GM23338 (cell line): ENCODE measurements around the gene STIM1. TPM values are rescaled to one million over a fixed set of nuclear protein-coding genes. Genes with fewer than 3 reads are reported as not detected.

Experiments used
- ATAC-seq: fragments of 200-7000 bp; cut with Tn5 transposase; 3 replicates; pipeline ENCODE4 v1.9.1; 2020
- DNase-seq: peaks from one replicate; pipeline ENCODE4 v3.0.0-alpha.2; 2015; ENCODE audit warnings: low spot score
- H2AFZ ChIP-seq: fragments of 200-600 bp; sonication (generic); 2 replicates; pipeline ENCODE4 v1.8.0; 2016; ENCODE audit warnings: antibody characterized with exemption, mild to moderate bottlenecking, moderate library complexity
- H3F3A ChIP-seq: fragments of 200-600 bp; sonication (generic); replicated peaks from 2 replicates; pipeline ENCODE4 v1.8.0; 2017; ENCODE audit warnings: antibody characterized with exemption, mixed run types, low read depth
- H3K27ac ChIP-seq: fragments of 200-600 bp; sonication (generic); 2 replicates; pipeline ENCODE4 v1.6.1; 2016; ENCODE audit warnings: low read depth
- H3K27me3 ChIP-seq: fragments of 200-600 bp; sonication (generic); 2 replicates; pipeline ENCODE4 v1.8.0; 2016; ENCODE audit warnings: mild to moderate bottlenecking, mixed run types, moderate library complexity; ENCODE audit not compliant: insufficient read depth
- H3K36me3 ChIP-seq: fragments of 200-600 bp; sonication (generic); 2 replicates; pipeline ENCODE4 v1.8.0; 2016; ENCODE audit warnings: mild to moderate bottlenecking; ENCODE audit not compliant: insufficient read depth
- H3K4me1 ChIP-seq: fragments of 200-600 bp; sonication (generic); 2 replicates; pipeline ENCODE4 v1.8.0; 2016; ENCODE audit warnings: mild to moderate bottlenecking, moderate library complexity; ENCODE audit not compliant: insufficient read depth
- H3K4me2 ChIP-seq: fragments of 200-600 bp; sonication (generic); 2 replicates; pipeline ENCODE4 v1.7.1; 2017; ENCODE audit warnings: mixed run types
- H3K4me3 ChIP-seq: fragments of 200-600 bp; sonication (generic); 2 replicates; pipeline ENCODE4 v1.6.1; 2016; ENCODE audit warnings: mixed run types
- H3K79me2 ChIP-seq: fragments of 200-600 bp; sonication (generic); replicated peaks from 2 replicates; pipeline ENCODE4 v1.8.0; 2017; ENCODE audit warnings: mild to moderate bottlenecking; ENCODE audit not compliant: insufficient read depth
- H3K9me2 ChIP-seq: fragments of 200-600 bp; sonication (generic); 2 replicates; pipeline ENCODE4 v1.8.0; 2017; ENCODE audit not compliant: insufficient read depth
- H4K20me1 ChIP-seq: fragments of 200-600 bp; sonication (generic); replicated peaks from 2 replicates; pipeline ENCODE4 v1.8.0; 2017; ENCODE audit warnings: mild to moderate bottlenecking; ENCODE audit not compliant: insufficient read depth
- H3K27ac Mint-ChIP-seq: 2 replicates; pipeline ENCODE4 v1.8.0; 2020; ENCODE audit warnings: inconsistent platforms, mild to moderate bottlenecking, moderate library complexity, mixed read lengths
- H3K27me3 Mint-ChIP-seq: 3 replicates; pipeline ENCODE4 v1.8.0; 2022; ENCODE audit warnings: low read depth, mild to moderate bottlenecking, moderate library complexity, mixed read lengths, inconsistent platforms; ENCODE audit not compliant: insufficient read depth, poor library complexity
- H3K36me3 Mint-ChIP-seq: 3 replicates; pipeline ENCODE4 v1.8.0; 2021; ENCODE audit warnings: low read depth, mild to moderate bottlenecking, inconsistent platforms, moderate library complexity, mixed read lengths
- H3K4me1 Mint-ChIP-seq: 3 replicates; pipeline ENCODE4 v1.8.0; 2020; ENCODE audit warnings: mild to moderate bottlenecking, inconsistent platforms, mixed read lengths
- H3K4me3 Mint-ChIP-seq: 3 replicates; pipeline ENCODE4 v1.8.0; 2021; ENCODE audit warnings: moderate library complexity, mild to moderate bottlenecking, inconsistent platforms, mixed read lengths
- H3K9me3 Mint-ChIP-seq: 3 replicates; pipeline ENCODE4 v1.8.0; 2020; ENCODE audit warnings: moderate library complexity, mild to moderate bottlenecking, inconsistent platforms, mixed read lengths
- CREB1 ChIP-seq: fragments of 250-450 bp; sonication (Bioruptor Pico); IDR thresholded peaks from 2 replicates; pipeline ENCODE4 v1.5.0; 2020; ENCODE audit warnings: low read depth, mild to moderate bottlenecking, moderate library complexity
- ETS1 ChIP-seq: IDR thresholded peaks from 2 replicates; pipeline ENCODE4 v1.6.1; 2016; ENCODE audit warnings: antibody characterized with exemption
- EZH2 ChIP-seq: fragments of 200-600 bp; sonication (generic); IDR thresholded peaks from one replicate; pipeline ENCODE4 v1.8.0; 2017; ENCODE audit warnings: antibody characterized with exemption, mild to moderate bottlenecking, low read depth; ENCODE audit not compliant: unreplicated experiment
- EZH2phosphoT487 ChIP-seq: fragments of 200-600 bp; sonication (generic); IDR thresholded peaks from one replicate; pipeline ENCODE4 v1.8.1; 2018; ENCODE audit warnings: antibody characterized with exemption; ENCODE audit not compliant: unreplicated experiment
- JUNB ChIP-seq: IDR thresholded peaks from one replicate; pipeline ENCODE4 v1.6.1; 2016; ENCODE audit warnings: antibody characterized with exemption; ENCODE audit not compliant: unreplicated experiment
- NANOG ChIP-seq: IDR thresholded peaks from 2 replicates; pipeline ENCODE4 v1.6.1; 2016; ENCODE audit warnings: antibody characterized with exemption, borderline replicate concordance
- POLR2AphosphoS5 ChIP-seq: IDR thresholded peaks from 2 replicates; pipeline ENCODE4 v1.6.1; 2016; ENCODE audit warnings: antibody characterized with exemption, low read depth
- REST ChIP-seq: IDR thresholded peaks from one replicate; pipeline ENCODE4 v1.6.1; 2018; ENCODE audit warnings: antibody characterized with exemption; ENCODE audit not compliant: unreplicated experiment
- STAT1 ChIP-seq: IDR thresholded peaks from one replicate; pipeline ENCODE4 v1.6.1; 2016; ENCODE audit warnings: antibody characterized with exemption; ENCODE audit not compliant: unreplicated experiment
- ZNF114 ChIP-seq: fragments of 250-450 bp; sonication (Bioruptor Pico); IDR thresholded peaks from 2 replicates; pipeline ENCODE4 v1.5.0; 2020; ENCODE audit warnings: mild to moderate bottlenecking, moderate library complexity
- ZNF331 ChIP-seq: fragments of 250-450 bp; sonication (Bioruptor Pico); IDR thresholded peaks from 2 replicates; pipeline ENCODE4 v1.5.0; 2020; ENCODE audit warnings: low read depth, mild to moderate bottlenecking, moderate library complexity
- ZNF462 ChIP-seq: fragments of 250-450 bp; sonication (Bioruptor Pico); IDR thresholded peaks from 2 replicates; pipeline ENCODE4 v1.5.0; 2020; ENCODE audit warnings: mild to moderate bottlenecking, moderate library complexity
- polyA plus RNA-seq: library from polyadenylated mRNA; unstranded; fragments of >200 nt; fragmentation: Nextera tagmentation; extraction: Ambion mirVana; gene quantifications from 2 replicates; pipeline ENCODE4 v1.2.1, GENCODE V29; 2016
- total RNA-seq: library from RNA; depleted of rRNA; stranded (reverse); fragments of >200 nt; shearing (Covaris generic); gene quantifications from 2 replicates; pipeline ENCODE4 v1.2.3, GENCODE V29; 2014
- TF ChIP-seq, protein P1 (sequence below), 2 experiments: fragments of 200-600 bp in 1 of 2; sonication (generic) in 1 of 2; conservative IDR thresholded peaks; 2 replicates each; pipeline versions ENCODE4 v1.5.1 to v1.6.1; 2016 to 2017; ENCODE audit warnings: antibody characterized with exemption in 2 of 2, low read depth in 2 of 2, mild to moderate bottlenecking in 2 of 2, moderate library complexity in 1 of 2

Gene STIM1
- total and polyA plus RNA-seq, 2 experiments from 2014 or later: 3.5 to 14.0 TPM

DNA sequence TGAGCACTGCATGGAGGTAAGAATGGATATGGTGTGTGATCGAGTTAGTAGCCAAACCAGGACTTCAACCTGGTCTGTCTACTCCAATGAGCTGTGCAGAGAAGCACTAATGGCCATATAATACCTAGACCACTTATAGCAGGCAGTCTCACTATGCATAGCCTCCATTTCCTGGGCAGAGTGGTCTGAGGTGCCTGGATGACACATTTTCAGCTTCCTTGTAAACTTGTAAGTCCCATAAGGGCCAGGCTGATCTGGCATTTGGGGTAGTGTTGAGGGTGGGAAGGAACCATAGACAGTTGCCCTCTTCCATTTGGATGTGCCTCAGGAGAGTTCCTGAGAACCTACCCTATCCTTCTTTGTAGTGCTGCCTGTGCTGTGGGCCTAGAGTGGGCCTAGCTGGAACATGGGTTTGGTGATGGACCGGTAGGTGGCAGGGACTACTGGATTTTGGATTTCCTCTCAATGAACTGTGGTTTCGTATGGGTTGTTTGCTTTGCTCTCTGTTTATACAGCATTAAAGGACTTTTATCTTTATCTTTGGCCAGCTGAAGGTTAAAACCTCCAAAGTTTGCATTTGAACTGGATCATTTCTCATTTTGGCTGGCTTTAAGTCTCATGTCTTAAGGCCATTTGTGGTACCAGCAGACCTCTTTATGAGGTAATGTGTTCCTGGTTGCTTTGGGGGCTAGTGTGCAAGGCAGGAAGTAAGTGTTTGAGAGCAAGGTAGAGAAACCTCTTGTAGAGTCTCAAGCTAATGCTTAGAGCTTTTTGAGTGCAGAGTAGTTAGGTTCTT, 86.9 kb downstream of the STIM1 start:
- H3K4me1 ChIP-seq: no peaks in the 10 kb centered on the region
- DNase-seq: no peak
- no peaks in the 10 kb centered on the region for H4K20me1 ChIP-seq
- no peak for ATAC-seq
- no peaks in the 10 kb centered on the region for H3K79me2 ChIP-seq
- H3F3A ChIP-seq: no peaks in the 10 kb centered on the region
- no peak overlapping the region for H2AFZ ChIP-seq
- H3K27ac Mint-ChIP-seq: no peak overlapping the region
- H3K36me3 Mint-ChIP-seq: no peaks in the 10 kb centered on the region
- no peak overlapping the region for H3K27ac ChIP-seq
- H3K4me3 ChIP-seq: no peak overlapping the region
- H3K9me2 ChIP-seq: no peaks in the 10 kb centered on the region; the same call in 1 of the 2 replicates
- no peak overlapping the region for H3K4me2 ChIP-seq
- H3K4me1 Mint-ChIP-seq: no peaks in the 10 kb centered on the region
- no peaks in the 10 kb centered on the region for H3K27me3 ChIP-seq
- H3K36me3 ChIP-seq: no peaks in the 10 kb centered on the region
- H3K27me3 Mint-ChIP-seq: peaks cover 2% of the 10 kb centered on the region
- TF ChIP-seq ETS1 (no peak), EZH2 (no peak), STAT1 (no peak), ZNF331 (CRISPR knock-in tag) (no peak), CREB1 (no peak), ZNF462 (CRISPR knock-in tag) (no peak), ZNF114 (no peak), JUNB (no peak), NANOG (no peak), REST (no peak), POLR2AphosphoS5 (no peak), EZH2phosphoT487 (no peak)
- TF ChIP-seq, protein P1, sequence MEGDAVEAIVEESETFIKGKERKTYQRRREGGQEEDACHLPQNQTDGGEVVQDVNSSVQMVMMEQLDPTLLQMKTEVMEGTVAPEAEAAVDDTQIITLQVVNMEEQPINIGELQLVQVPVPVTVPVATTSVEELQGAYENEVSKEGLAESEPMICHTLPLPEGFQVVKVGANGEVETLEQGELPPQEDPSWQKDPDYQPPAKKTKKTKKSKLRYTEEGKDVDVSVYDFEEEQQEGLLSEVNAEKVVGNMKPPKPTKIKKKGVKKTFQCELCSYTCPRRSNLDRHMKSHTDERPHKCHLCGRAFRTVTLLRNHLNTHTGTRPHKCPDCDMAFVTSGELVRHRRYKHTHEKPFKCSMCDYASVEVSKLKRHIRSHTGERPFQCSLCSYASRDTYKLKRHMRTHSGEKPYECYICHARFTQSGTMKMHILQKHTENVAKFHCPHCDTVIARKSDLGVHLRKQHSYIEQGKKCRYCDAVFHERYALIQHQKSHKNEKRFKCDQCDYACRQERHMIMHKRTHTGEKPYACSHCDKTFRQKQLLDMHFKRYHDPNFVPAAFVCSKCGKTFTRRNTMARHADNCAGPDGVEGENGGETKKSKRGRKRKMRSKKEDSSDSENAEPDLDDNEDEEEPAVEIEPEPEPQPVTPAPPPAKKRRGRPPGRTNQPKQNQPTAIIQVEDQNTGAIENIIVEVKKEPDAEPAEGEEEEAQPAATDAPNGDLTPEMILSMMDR (conservative IDR thresholded peaks at IDR 0.05; ENCODE audit: low read depth in 2 of 2): no peak
- no peak overlapping the region for H3K4me3 Mint-ChIP-seq
- no peaks in the 10 kb centered on the region; the same call in 2 of the 3 replicates for H3K9me3 Mint-ChIP-seq
